ENCODE results near the gene CYTIP. TPM values are rescaled to one million over a fixed set of nuclear protein-coding genes. Genes with fewer than 3 reads are reported as not detected.

CYTIP gene
- 2.5 TPM for total RNA-seq
- long read RNA-seq, result 0 reads

- intact Hi-C loops (cut with DNase I), result no loop called here
- DNase-seq (ENCODE audit: low spot score), result no peak
Observed at GRCh38 chr2:157443795-157444640, at the start of gene CYTIP. Gene CYTIP, minus strand, starts transcription at chr2:157444089. Its CDS starts 69 bp downstream, at chr2:157444020.

GRCh38 chr2:157492189-157492773 lies 48.4 kb upstream of the CYTIP start:
- intact Hi-C loops (cut with DNase I), result loop anchor here (5.0 to 10.0 kb wide), 2 partner anchors 103 to 165 kb away; partner anchors contain the start of gene ERMN
- DNase-seq (ENCODE audit: low spot score), result no peak

GRCh38 chr2:157489983-157490382 lies 46.1 kb upstream of the CYTIP start:
- no peak for DNase-seq (ENCODE audit: low spot score)
- intact Hi-C loops (cut with DNase I), result loop anchor here (5.0 to 10.0 kb wide), 3 partner anchors 75 to 163 kb away; partner anchors contain the start of gene ERMN

GRCh38 chr2:157488877-157489276 lies 45.0 kb upstream of the CYTIP start:
- no peak for DNase-seq (ENCODE audit: low spot score)
- intact Hi-C loops (cut with DNase I), result loop anchor here (10.0 kb wide), 1 partner anchor 74 kb away; no protein-coding TSS in a partner anchor

GRCh38 chr2:157487747-157488146 lies 43.9 kb upstream of the CYTIP start:
- no peak for DNase-seq (ENCODE audit: low spot score)
- intact Hi-C loops (cut with DNase I), result loop anchor here (10.0 kb wide), 1 partner anchor 73 kb away; no protein-coding TSS in a partner anchor

GRCh38 chr2:157487271-157487610 lies 43.4 kb upstream of the CYTIP start:
- intact Hi-C loops (cut with DNase I), result loop anchor here (10.0 kb wide), 1 partner anchor 72 kb away; no protein-coding TSS in a partner anchor
- DNase-seq (ENCODE audit: low spot score), result no peak

GRCh38 chr2:157486596-157487270 lies 42.8 kb upstream of the CYTIP start:
- no peak for DNase-seq (ENCODE audit: low spot score)
- intact Hi-C loops (cut with DNase I), result loop anchor here (10.0 kb wide), 1 partner anchor 72 kb away; no protein-coding TSS in a partner anchor

GRCh38 chr2:157480182-157480961 lies 36.5 kb upstream of the CYTIP start:
- no peak for DNase-seq (ENCODE audit: low spot score)
- intact Hi-C loops (cut with DNase I), result loop anchor here (10.0 kb wide), 1 partner anchor 66 kb away; no protein-coding TSS in a partner anchor

- intact Hi-C loops (cut with DNase I), result loop anchor here (10.0 kb wide), 1 partner anchor 65 kb away; no protein-coding TSS in a partner anchor
- no peak for DNase-seq (ENCODE audit: low spot score)
Observed at GRCh38 chr2:157479081-157480027, 35.5 kb upstream of the CYTIP start.

GRCh38 chr2:157477919-157478318 lies 34.0 kb upstream of the CYTIP start:
- no peak for DNase-seq (ENCODE audit: low spot score)
- intact Hi-C loops (cut with DNase I), result no loop called here

GRCh38 chr2:157476953-157477709 lies 33.2 kb upstream of the CYTIP start:
- DNase-seq (ENCODE audit: low spot score), result no peak
- intact Hi-C loops (cut with DNase I), result no loop called here

- intact Hi-C loops (cut with DNase I), result no loop called here
- DNase-seq (ENCODE audit: low spot score), result no peak
Observed at GRCh38 chr2:157475722-157476390, 32.0 kb upstream of the CYTIP start.

- DNase-seq (ENCODE audit: low spot score), result no peak
- intact Hi-C loops (cut with DNase I), result no loop called here
Observed at GRCh38 chr2:157473581-157473980, 29.7 kb upstream of the CYTIP start.

GRCh38 chr2:157471078-157471477 lies 27.2 kb upstream of the CYTIP start:
- intact Hi-C loops (cut with DNase I), result no loop called here
- no peak for DNase-seq (ENCODE audit: low spot score)

- no peak for DNase-seq (ENCODE audit: low spot score)
- intact Hi-C loops (cut with DNase I), result no loop called here
Observed at GRCh38 chr2:157470321-157470720, 26.4 kb upstream of the CYTIP start.

- intact Hi-C loops (cut with DNase I), result no loop called here
- DNase-seq (ENCODE audit: low spot score), result no peak
Observed at GRCh38 chr2:157469726-157470125, 25.8 kb upstream of the CYTIP start.

Measured in cardiac septum (tissue), 1 donor.